ENCODE data around the gene GCFC2.
"Not testable (repeated sequence)": the region's sequence is repeated elsewhere in the genome, so short reads cannot be mapped to it uniquely, and the experiment has no call there.

Gene GCFC2

DNA sequence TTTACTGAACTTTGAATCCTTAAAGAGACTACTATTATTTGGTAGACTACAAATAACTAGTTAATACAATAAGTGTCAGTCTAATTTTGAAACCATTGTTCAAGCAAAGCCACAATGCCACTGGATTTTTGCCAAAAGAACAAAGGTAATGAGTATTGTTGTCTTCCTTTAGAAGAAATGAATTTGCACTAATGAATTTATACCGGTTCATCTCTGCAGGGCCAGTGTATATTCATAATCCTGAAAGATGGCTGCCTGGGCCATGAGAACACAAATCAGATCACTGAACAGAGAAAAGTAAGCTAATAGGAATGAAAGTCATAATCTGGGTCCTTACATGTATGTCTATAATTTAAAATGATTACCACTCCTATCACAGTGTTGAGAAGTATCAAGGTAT, 31.2 kb downstream of the GCFC2 start:
- DNase-seq (ENCODE audit: low spot score) = no peak

DNA sequence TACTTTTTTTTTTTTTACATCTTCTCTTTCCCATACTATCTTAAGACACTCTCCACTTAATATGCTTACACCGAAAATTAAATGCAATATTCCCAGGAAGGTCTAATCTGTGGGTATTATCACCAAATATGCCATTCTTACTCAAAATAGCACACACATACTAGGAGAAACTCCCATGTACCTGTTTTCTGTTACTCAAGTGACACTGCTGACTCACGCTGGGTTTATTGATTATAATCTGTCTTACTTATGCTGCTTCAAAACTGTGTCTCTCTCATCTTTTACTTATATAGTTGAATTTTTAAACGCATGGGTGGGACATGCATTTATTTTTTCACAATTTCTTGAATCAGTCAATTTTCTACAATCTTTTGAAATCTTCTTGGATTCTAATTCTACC, 34.3 kb downstream of the GCFC2 start:
- DNase-seq (ENCODE audit: low spot score) = no peak

DNA sequence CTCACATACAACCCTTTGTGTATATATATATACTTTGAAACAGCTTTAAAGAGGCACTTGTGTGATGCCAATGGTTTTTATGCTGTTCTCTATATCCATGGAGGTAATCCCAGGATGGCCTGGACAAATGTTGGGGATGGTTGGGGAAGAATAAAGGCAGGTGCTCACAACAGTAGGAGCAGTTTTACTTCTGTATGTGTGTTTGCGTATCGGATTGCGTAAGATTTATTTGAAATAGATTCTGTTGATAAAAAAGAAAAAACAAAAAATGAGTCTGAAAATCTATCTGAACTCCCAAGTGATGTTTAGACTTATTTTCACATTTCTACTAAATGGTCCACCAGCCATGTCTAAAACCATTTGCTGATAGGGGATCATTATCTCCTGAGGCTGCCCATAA, 34.8 kb downstream of the GCFC2 start:
- no peak for DNase-seq (ENCODE audit: low spot score)

DNA sequence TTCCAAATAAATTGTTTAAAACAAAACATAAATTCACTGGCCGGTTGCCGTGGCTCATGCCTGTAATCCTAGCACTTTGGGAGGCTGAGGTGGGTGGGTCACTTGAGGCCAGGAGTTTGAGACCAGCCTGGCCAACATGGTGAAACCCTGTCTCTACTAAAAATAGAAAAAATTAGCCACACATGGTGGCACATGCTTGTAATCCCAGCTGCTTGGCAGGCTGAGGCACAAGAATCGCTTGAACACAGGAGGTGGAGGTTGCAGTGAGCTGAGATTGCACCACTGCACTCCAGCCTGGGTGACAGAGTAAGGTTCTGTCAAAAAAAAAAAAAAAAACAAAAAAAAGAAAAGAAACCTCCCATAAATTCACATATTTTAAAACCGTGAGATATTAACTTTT, 35.3 kb downstream of the GCFC2 start:
- not testable (repeated sequence) for DNase-seq (ENCODE audit: low spot score)

DNA sequence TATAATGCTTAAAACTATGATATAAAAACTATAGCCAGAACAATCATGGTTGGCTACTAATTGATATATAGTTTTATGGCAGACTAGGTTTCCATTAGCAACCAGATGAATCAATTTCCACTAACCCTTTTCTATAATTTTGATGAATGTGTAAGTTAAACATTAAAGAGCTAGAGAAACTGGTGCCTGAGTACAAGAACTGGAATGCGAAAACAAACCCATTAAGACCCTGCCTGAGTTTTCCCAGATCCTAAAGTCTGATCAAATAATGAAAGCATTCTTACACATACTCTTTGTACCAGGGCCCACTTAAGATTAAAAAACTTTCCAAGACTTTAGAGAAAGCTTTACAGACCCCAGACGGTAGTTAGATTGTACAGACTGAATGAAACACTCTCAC, 42.8 kb downstream of the GCFC2 start:
- no peak for DNase-seq (ENCODE audit: low spot score)

DNA sequence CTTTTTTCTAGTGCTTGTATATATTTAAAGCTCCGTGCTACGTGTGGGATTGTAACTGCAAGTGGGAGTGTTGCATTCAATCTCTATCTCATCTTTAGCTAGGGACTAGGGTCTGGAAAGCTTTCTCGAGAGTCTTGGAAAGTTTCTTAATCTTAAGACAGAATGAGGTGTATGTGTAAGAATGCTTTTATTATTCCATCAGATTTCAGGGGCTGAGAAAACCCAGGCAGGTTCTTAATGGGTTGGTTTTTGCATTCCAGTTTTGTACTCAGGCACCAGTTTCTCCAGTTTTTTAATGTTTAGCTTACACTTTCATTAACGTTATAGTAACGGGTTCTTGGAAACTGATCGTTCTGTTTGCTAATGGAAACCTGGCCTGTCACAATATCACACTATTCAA, 43.8 kb downstream of the GCFC2 start:
- DNase-seq (ENCODE audit: low spot score) = no peak

DNA sequence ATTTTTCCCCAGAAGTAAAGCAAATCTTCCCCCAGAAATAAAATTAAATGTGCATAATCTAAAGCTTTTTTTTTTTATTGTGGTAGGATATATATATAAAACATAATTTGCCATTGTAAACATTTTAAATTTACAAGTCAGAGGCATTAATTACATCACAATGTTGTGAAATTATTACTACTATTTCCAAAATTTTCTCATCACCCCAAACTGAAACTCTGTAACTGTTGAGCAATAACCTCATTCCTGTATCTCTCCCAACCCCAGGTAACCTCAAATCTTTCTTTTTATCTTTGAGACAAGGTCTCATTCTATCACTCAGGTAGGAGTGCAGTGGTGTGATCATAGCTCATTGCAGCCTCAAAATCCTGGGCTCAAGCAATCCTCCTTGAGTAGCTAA, 52.9 kb downstream of the GCFC2 start:
- no peak for DNase-seq (ENCODE audit: low spot score)

DNA sequence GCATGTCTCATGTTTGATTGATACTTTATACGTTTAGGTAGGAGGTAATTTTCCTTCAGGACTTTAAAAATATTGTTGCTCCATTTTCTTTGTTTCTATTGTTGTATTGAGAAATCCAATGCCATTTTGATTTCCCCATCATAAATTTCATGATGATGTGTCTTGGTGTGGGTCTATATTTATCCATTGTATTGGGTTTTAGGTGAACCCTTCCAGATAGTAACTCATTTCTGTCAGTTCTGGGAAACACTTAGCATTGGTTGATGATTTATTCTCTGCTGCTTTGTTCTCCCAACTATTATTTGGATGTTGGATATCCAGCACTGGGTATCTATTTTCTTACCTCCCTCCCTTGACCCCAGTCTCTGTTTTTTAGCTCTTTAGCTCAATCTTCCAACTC, 54.2 kb downstream of the GCFC2 start:
- DNase-seq (ENCODE audit: low spot score) = no peak

DNA sequence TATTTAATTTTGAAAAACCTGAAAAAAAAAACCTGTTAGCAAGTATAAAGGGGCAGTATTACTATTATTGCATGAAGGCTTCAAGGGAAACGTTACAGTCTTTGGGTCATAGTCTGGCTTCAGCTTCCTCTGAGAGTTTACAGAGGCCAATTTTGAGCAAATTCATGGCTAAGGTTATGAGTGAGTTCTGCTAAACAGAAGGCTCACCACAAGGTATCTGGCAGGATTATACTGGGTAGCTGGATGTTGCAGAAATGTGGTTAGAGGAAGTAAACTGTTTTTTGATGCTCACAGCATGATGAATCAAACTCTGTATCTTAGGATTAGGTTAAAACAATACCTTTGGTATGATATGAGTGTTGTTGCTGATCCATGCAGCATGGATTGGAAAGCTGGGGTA, 54.9 kb downstream of the GCFC2 start:
- DNase-seq (ENCODE audit: low spot score) = no peak

DNA sequence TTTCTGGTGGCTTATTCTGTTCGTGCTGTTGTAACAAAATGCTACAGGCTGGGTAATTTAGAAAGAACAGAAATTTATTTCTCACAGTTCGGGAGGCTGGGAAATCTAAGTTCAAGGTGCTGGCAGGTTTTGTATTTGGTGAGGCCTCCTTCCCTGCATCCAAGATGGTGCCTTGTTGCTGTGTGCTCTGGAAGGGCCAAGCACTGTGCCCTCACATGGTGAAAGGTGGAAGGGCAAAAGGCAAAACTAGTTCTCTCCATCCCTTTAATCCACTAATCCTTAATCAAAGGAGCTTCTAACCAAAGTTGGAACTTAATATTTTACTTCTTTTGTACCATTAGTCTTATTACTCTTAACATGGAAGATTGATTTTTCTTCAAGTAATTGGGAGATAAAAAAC, 56.7 kb downstream of the GCFC2 start:
- DNase-seq (ENCODE audit: low spot score) = no peak

DNA sequence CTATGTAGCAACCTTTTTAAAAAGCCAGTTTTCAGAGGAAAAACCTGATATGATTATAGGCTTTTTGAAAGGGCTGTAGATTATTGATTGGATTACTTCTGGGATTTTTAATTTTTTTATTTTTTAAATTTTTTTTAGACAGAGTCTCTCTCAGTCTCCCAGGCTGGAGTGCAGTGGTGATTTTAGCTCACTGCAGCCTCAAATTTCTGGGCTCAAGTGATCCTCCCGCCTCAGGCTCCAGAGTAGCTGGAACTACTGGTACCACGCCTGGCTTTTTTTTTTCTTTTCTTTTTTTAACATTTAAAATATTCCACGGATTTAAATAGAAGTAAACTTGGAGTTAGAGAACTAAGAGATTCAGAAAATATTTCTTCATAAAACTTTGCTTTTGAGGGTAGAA, 62.9 kb downstream of the GCFC2 start:
- DNase-seq (ENCODE audit: low spot score) = no peak

DNA sequence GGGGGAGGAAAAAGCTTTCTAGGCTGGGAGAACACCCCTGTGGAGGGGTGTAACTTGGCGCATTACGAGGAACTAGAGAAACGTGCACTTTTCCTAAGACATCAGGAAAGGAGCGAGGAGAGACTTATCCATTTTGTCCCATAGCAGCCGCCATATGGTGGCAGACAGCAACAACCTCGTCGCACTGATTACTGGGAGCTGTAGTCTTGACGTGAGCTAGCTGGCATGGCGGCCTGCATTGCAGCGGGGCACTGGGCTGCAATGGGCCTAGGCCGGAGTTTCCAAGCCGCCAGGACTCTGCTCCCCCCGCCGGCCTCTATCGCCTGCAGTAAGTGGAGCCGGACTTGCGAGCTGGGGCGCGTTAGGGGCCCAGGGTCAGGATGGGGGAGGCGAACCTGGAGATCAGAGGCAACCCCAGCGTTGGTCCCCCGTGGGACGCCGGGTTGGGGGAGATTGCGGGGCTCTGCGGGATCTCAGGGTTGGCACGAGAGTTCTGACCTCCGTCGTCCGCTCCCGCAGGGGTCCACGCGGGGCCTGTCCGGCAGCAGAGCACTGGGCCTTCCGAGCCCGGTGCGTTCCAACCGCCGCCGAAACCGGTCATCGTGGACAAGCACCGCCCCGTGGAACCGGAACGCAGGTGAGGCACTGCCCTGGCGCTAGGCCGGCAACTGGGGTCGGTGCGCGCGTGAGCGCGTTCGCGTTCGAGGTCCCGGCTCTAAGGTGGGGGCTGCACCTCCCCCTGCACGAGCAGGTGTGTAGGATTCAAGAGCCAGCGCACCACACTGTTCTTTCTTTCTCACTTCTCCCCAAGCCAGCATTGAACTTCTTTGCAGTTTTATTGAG, 63.9 kb downstream of the GCFC2 start, which contains the start of gene MRPL19:
TSS of gene MRPL19 (plus strand) at position 201 of the 843 bp plus-strand sequence. CDS start at position 226, 25 bp downstream.
- DNase-seq (ENCODE audit: low spot score) = peak; percentile 81

DNA sequence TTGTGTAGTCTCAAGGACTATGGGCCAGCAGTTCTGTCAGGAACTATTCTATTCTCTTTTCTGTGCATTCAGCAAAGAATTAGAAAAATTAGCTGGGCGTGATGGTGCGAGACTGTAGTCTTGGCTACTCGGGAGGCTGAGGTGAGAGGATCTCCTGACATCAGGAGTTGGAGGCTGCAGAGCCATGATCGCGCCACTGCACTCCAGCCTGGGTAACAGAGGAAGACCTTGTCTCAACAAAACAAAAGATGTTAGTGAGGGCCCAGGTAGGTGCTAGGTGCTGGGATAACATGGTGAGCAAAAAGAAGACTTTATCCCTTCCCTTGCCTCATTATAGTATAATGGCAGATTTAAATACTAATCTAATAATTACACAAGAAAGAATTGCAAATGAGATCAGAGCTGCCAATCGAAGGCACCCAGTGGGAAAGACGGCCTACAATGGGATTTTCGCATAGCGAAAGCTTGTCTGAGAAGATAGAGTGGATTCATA, 64.6 kb downstream of the GCFC2 start:
- DNase-seq (ENCODE audit: low spot score) = no peak

DNA sequence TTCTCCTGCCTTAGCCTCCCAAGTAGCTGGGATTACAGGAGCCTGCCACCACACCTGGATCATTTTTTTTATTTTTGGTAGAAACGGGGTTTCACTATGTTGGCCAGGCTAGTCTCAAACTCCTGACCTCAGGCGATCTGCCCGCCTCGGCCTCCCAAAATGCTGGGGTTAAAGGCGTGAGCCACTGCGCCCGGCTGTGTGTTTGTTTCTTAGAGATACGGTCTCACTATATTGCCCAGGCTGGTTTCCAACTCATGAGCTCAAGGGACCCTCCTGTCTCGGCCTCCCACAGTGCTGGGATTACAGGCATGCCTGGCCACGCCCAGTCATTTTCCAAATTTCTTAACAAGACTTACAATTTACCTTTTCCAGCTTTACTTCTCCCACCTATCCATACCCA, 65.1 kb downstream of the GCFC2 start:
- no peak for DNase-seq (ENCODE audit: low spot score)

DNA sequence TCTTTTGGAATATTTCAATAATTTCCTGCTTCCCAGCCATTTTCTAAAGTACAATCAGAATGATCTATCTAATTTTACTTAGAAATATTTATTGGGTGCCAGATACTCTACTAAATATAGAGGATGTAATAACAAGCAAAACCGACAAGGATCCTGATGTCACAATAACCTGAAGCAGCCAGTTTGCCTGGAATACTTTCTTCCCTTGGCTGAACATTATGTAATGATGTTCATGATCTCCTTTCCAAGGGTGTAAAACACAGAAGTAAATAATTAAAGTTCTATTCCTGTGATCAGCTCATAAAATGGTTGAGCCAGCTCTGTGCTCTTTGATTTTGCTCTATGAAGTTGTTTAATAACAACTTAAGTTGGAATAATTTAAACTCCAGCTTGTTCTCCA, 66.7 kb downstream of the GCFC2 start:
- no peak for DNase-seq (ENCODE audit: low spot score)

DNA sequence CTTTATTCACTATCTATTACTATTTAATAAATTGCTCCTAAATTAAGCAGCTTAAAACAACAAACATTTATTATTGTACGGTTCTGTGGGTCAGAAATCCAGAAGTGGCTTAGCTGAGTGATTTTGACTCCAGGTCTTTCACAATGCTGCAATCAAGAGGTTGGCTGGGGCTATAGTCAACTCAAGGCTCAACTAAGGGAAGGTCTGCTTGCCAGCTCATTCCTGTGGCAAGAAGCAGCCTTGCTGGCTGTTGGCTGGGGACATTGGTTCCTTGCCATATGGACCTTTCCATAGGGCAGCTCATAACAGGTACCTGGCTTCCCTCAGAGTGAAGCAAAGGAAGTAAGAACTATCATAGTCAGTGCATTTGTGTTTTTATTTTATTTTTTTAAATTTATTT, 69.1 kb downstream of the GCFC2 start:
- DNase-seq (ENCODE audit: low spot score) = no peak

DNA sequence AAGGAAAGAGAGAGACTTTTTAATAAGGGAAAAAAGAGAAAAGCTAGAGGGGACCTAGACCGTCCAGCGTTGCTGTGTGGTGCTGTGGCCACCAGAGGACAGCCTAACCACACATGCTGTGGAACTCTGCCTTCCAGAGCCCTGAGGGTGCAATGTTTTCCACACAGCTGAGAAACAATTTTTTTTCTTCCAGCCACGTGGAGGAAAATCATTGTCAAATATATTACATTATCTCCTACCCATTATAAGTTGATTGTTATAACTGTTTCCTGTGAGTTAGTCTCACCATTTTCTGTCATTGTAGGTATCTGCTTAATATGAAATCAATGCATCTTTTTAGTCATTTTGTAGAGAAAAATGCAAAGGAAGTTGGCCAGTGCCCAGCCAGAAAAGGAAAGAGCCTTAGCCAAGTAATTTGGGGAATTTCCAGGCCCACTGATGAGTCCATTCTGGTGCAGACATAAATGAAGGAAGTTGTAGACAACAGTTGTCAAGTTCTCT, 70.0 kb downstream of the GCFC2 start:
- DNase-seq (ENCODE audit: low spot score) = peak; percentile 42

DNA sequence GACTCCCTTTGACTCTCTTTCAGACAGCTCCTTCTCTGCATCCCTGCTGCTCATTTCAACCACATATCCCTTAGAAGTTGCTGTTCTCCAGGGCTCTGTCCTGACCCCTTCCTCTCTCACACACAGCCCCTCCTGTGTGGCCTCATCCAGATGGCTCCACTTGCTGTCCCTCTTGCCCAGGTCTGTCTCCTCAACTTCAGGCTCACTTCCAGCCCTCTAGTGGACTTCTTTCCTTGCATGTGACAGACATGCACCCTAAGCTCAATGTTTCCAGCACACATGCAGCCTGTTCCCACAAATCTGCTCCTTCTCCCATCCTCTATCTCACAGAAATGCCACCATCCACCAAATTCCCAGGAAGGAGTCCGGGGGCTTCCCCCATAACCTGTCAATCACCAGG, 73.1 kb downstream of the GCFC2 start:
- DNase-seq (ENCODE audit: low spot score) = no peak

DNA sequence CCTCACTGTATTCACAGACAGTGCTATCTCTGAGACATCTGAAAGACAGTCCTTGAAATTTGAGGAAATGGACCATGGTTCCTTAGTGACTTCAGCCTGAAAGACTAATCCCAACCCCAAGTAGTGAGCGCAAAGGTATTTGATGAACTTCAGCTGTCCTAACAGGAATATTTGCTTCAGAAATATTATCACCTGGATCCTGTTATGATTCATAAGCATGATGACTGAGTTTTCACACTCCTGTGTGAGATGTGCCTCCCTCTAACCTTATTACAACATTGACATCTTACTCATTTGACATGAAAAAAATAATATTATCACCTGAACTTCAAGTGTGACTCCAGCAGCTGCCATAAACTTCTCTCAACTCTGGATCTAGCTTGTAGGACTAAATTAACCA, 75.8 kb downstream of the GCFC2 start:
- DNase-seq (ENCODE audit: low spot score) = no peak

DNA sequence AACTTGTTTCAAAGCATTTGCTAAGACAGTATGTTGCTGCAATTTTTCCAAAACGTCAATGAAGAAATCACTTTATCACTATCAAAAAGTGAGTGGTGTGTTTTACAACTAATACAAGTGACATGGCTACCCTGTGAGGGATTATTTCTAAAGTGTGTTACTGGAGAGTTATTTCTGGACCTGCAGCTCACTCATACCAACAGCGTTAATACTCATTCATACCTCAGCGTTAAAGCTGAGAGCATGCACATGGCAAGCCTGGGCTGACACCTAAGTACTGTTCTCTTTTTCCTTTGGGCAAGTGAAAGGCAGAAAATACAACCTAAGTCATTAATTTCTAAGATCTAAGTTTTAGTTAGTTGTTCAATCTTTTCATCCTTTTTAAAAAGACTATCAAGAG, 77.1 kb downstream of the GCFC2 start:
- DNase-seq (ENCODE audit: low spot score) = no peak

DNA sequence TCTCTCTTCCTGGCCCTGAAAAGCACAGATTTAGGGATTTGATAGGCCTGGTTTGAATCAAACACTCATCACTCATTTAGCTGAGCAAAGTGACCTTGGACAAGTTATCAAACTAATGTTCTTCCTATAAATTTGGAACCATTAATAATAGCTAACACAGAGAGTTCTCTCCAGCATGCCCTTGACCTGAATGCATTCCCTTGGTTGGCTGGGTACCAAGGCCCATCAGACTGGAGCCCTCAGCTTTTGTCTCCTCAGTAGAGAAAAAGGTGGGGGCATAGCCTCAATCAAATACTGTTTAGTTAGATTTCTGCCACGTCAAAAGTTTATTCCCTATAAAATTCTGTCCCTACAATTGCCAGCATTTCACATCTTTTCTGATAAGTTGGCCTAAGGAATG, 77.9 kb downstream of the GCFC2 start:
- DNase-seq (ENCODE audit: low spot score) = no peak

DNA sequence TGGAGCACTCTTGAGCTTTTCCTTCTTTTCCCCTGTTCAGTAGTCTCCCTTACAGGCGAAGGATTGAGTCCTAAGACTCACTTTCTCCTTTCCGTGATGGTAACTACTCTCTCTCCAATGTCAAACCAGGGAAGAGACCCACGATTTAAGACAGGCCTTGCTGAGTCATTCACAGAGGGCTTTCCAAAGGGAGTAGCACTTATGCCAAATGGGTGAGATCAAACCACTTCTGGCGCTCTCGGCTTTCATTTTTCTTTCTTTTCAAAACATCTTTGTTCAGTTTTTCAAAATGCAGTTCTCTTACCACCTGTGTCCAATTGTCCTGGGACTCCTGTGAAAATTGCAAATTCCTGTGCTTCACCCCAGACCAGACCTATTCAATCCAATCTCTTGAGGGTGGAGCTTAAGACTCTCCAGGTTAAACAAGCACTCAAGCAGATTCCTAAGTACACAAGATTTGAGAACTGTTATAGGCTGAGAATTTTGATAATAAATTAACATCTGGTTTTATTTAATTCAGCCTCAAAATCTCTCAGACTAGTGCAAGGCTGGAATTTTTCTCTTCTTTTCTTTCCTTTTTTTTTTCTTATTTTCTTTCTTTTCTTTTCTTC, 78.5 kb downstream of the GCFC2 start:
- DNase-seq (ENCODE audit: low spot score) = no peak

DNA sequence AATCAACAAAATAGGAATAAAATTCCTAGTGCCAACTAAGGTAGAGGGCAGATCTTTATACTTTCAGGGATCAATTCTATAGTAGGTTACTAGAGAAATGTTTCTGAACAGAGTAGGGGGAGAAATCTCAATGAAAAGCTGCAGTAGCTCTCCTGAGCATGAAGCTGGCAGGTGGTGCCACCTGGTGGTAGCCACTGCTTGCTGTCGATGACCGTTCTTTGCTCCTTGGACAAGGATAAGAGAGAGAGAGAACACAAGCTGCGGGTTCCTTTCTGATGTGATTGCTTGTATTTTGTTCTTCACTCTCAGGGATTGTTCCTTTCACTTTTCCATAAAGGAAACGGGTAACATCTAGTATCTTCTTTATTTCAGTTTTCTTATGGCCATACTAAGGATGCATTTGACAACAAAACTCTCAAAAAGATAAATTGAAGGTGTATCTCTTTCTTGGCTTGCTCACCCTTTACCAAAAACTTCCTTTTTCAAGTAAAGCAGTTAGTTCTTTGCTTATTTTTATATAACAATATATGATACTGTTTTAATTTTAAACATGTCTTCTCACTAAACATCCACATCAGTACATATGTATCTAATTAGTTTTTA, 82.7 kb downstream of the GCFC2 start:
- DNase-seq (ENCODE audit: low spot score) = peak; percentile 46
